Measurements from ENCODE around the gene ACOXL.
A peak's percentile ranks its signal among the peaks of the same experiment; 100 is the strongest.

ACOXL gene

DNA sequence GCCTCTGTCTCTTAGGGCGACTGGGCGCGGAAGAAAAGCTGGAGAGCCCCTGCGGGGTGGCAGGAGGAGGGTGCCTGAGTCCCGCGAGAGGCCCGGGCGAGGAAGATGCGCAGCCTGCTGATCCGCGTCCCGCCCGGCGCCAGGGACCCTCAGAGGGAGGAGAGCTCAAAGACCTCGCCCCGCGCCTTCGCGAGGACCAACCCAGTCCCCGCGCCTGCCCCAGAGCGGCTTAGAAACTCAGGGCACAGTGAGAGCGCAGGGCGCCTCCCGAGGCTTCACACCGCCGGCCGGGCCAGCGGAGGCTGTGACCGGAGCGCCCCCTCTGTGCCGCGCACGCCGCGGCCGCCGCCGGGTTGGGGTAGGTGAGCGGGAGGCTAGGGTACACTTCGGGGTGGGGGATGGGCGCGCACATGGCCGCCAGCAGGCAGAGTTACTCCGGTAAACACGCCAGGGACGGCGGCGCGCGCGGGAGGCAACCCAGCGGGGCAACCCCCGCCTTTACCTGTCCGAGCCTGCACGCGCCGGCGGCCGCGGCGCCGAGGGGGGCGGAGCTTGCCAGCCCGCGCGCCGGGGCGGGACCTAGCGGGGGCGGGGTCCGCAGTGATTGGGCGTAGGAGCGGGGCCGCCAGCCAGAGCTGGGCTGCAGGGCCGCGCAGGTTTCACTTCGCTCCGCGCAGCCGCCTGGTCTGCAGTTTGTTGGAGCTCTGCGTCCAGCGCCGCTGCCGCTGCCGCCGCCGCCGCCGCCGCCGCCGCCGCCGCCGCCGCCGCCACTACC is 388.1 kb downstream of the ACOXL start, which contains the start of gene BCL2L11 (continued):
- TF ChIP-seq, protein P1, sequence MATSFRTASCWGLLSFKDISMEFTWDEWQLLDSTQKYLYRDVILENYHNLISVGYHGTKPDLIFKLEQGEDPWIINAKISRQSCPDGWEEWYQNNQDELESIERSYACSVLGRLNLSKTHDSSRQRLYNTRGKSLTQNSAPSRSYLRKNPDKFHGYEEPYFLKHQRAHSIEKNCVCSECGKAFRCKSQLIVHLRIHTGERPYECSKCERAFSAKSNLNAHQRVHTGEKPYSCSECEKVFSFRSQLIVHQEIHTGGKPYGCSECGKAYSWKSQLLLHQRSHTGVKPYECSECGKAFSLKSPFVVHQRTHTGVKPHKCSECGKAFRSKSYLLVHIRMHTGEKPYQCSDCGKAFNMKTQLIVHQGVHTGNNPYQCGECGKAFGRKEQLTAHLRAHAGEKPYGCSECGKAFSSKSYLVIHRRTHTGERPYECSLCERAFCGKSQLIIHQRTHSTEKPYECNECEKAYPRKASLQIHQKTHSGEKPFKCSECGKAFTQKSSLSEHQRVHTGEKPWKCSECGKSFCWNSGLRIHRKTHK (tag by site-specific recombination; IDR thresholded peaks at IDR 0.05): no peak
- TF ChIP-seq ZNF19 (tag by site-specific recombination; IDR thresholded peaks at IDR 0.05; ENCODE audit: low read depth) (no peak), IKZF3 (tag by site-specific recombination; IDR thresholded peaks at IDR 0.05) (no peak), ZNF132 (tag by site-specific recombination; IDR thresholded peaks at IDR 0.05; ENCODE audit: borderline replicate concordance) (no peak), ZBTB8A (tag by site-specific recombination; IDR thresholded peaks at IDR 0.05) (peak; percentile 83), ZNF610 (tag by site-specific recombination; IDR thresholded peaks at IDR 0.05; ENCODE audit: borderline replicate concordance) (peak; percentile 56; the same call in 1 of the 2 replicates), ZBTB48 (tag by site-specific recombination; IDR thresholded peaks at IDR 0.05) (peak; percentile 84; the same call in 1 of the 2 replicates), ZIC2 (tag by site-specific recombination; IDR thresholded peaks at IDR 0.05) (peak; percentile 83), ZNF391 (tag by site-specific recombination; IDR thresholded peaks at IDR 0.05; ENCODE audit: borderline replicate concordance, low read depth) (no peak), ZXDB (tag by site-specific recombination; IDR thresholded peaks at IDR 0.05) (peak; percentile 73), ZNF248 (tag by site-specific recombination; IDR thresholded peaks at IDR 0.05) (no peak), YY2 (tag by site-specific recombination; IDR thresholded peaks at IDR 0.05) (0 out of 2 replicates have a peak, but pooled peaks have one; percentile 29), ZNF701 (tag by site-specific recombination; IDR thresholded peaks at IDR 0.05) (no peak), ZNF155 (tag by site-specific recombination; IDR thresholded peaks at IDR 0.05) (no peak), ZNF433 (tag by site-specific recombination; IDR thresholded peaks at IDR 0.05; ENCODE audit: low read depth) (no peak), ZNF10 (tag by site-specific recombination; IDR thresholded peaks at IDR 0.05) (no peak), ZNF324 (tag by site-specific recombination; IDR thresholded peaks at IDR 0.05) (no peak), ZNF664 (tag by site-specific recombination; IDR thresholded peaks at IDR 0.05) (no peak), ZNF341 (tag by site-specific recombination; IDR thresholded peaks at IDR 0.05; ENCODE audit: low read depth) (peak; percentile 66), ZNF501 (tag by site-specific recombination; IDR thresholded peaks at IDR 0.05) (peak; percentile 59; the same call in 1 of the 2 replicates), ZNF596 (tag by site-specific recombination; IDR thresholded peaks at IDR 0.05) (peak; percentile 30; the same call in 1 of the 2 replicates), ZNF473 (tag by site-specific recombination; IDR thresholded peaks at IDR 0.05) (no peak), YY1 (tag by site-specific recombination; IDR thresholded peaks at IDR 0.05) (peak; percentile 74; the same call in 1 of the 2 replicates)
- TF ChIP-seq, protein P2, sequence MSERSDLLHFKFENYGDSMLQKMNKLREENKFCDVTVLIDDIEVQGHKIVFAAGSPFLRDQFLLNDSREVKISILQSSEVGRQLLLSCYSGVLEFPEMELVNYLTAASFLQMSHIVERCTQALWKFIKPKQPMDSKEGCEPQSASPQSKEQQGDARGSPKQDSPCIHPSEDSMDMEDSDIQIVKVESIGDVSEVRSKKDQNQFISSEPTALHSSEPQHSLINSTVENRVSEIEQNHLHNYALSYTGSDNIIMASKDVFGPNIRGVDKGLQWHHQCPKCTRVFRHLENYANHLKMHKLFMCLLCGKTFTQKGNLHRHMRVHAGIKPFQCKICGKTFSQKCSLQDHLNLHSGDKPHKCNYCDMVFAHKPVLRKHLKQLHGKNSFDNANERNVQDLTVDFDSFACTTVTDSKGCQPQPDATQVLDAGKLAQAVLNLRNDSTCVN (tag by site-specific recombination; optimal IDR thresholded peaks at IDR 0.05): peak; percentile 79
- TF ChIP-seq, protein P3, sequence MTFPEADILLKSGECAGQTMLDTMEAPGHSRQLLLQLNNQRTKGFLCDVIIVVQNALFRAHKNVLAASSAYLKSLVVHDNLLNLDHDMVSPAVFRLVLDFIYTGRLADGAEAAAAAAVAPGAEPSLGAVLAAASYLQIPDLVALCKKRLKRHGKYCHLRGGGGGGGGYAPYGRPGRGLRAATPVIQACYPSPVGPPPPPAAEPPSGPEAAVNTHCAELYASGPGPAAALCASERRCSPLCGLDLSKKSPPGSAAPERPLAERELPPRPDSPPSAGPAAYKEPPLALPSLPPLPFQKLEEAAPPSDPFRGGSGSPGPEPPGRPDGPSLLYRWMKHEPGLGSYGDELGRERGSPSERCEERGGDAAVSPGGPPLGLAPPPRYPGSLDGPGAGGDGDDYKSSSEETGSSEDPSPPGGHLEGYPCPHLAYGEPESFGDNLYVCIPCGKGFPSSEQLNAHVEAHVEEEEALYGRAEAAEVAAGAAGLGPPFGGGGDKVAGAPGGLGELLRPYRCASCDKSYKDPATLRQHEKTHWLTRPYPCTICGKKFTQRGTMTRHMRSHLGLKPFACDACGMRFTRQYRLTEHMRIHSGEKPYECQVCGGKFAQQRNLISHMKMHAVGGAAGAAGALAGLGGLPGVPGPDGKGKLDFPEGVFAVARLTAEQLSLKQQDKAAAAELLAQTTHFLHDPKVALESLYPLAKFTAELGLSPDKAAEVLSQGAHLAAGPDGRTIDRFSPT (tag by site-specific recombination; IDR thresholded peaks at IDR 0.05): peak; percentile 64; the same call in 1 of the 2 replicates
- TF ChIP-seq, protein P4, sequence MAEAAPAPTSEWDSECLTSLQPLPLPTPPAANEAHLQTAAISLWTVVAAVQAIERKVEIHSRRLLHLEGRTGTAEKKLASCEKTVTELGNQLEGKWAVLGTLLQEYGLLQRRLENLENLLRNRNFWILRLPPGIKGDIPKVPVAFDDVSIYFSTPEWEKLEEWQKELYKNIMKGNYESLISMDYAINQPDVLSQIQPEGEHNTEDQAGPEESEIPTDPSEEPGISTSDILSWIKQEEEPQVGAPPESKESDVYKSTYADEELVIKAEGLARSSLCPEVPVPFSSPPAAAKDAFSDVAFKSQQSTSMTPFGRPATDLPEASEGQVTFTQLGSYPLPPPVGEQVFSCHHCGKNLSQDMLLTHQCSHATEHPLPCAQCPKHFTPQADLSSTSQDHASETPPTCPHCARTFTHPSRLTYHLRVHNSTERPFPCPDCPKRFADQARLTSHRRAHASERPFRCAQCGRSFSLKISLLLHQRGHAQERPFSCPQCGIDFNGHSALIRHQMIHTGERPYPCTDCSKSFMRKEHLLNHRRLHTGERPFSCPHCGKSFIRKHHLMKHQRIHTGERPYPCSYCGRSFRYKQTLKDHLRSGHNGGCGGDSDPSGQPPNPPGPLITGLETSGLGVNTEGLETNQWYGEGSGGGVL (tag by site-specific recombination; IDR thresholded peaks at IDR 0.05): peak; percentile 42; the same call in 1 of the 2 replicates
- TF ChIP-seq, protein P5, sequence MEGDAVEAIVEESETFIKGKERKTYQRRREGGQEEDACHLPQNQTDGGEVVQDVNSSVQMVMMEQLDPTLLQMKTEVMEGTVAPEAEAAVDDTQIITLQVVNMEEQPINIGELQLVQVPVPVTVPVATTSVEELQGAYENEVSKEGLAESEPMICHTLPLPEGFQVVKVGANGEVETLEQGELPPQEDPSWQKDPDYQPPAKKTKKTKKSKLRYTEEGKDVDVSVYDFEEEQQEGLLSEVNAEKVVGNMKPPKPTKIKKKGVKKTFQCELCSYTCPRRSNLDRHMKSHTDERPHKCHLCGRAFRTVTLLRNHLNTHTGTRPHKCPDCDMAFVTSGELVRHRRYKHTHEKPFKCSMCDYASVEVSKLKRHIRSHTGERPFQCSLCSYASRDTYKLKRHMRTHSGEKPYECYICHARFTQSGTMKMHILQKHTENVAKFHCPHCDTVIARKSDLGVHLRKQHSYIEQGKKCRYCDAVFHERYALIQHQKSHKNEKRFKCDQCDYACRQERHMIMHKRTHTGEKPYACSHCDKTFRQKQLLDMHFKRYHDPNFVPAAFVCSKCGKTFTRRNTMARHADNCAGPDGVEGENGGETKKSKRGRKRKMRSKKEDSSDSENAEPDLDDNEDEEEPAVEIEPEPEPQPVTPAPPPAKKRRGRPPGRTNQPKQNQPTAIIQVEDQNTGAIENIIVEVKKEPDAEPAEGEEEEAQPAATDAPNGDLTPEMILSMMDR (tag by site-specific recombination; IDR thresholded peaks at IDR 0.05): peak; percentile 96

Measured in HEK293 (cell line).